ENCODE results near the gene MRE11.

MRE11 gene

GRCh38 chr11:94447149-94447548 lies 46.5 kb downstream of the MRE11 start:
- CTCF ChIA-PET: no interaction called here
- POLR2A ChIA-PET: no interaction called here
- no peak for DNase-seq (ENCODE audit: extremely low spot score)
- TF ChIP-seq CTCF (IDR thresholded peaks at IDR 0.05; ENCODE audit: control extremely low read depth, extremely low read depth, low read depth, missing control alignments): no peak

- DNase-seq (ENCODE audit: extremely low spot score): no peak
- CTCF ChIA-PET: interaction anchor here (1.2 to 2.7 kb wide), 4 partner anchors 9 to 52 kb away, joined by 3 to 7 read pairs (median 4); no protein-coding TSS in a partner anchor
- TF ChIP-seq CTCF (IDR thresholded peaks at IDR 0.05; ENCODE audit: control extremely low read depth, extremely low read depth, low read depth, missing control alignments): no peak
- POLR2A ChIA-PET: no interaction called here
These were observed 48.0 kb downstream of the MRE11 start for GRCh38 chr11:94445641-94446040.

GRCh38 chr11:94433049-94433448 lies 60.6 kb downstream of the MRE11 start:
- ChIA-PET CTCF (interaction anchor here (1.3 to 1.7 kb wide), 2 partner anchors 10 to 13 kb away, joined by 4 read pairs; no protein-coding TSS in a partner anchor), POLR2A (no interaction called here)
- TF ChIP-seq CTCF (IDR thresholded peaks at IDR 0.05; ENCODE audit: control extremely low read depth, extremely low read depth, low read depth, missing control alignments): no peak
- DNase-seq (ENCODE audit: extremely low spot score): no peak

GRCh38 chr11:94424662-94425061 lies 69.0 kb downstream of the MRE11 start:
- CTCF ChIA-PET: interaction anchor here (0.9 kb wide), 1 partner anchor 29 kb away, joined by 3 read pairs; no protein-coding TSS in a partner anchor
- TF ChIP-seq CTCF (IDR thresholded peaks at IDR 0.05; ENCODE audit: control extremely low read depth, extremely low read depth, low read depth, missing control alignments): no peak
- DNase-seq (ENCODE audit: extremely low spot score): no peak
- POLR2A ChIA-PET: no interaction called here

GRCh38 chr11:94424011-94424410 lies 69.6 kb downstream of the MRE11 start:
- DNase-seq (ENCODE audit: extremely low spot score): no peak
- no peak for TF ChIP-seq CTCF (IDR thresholded peaks at IDR 0.05; ENCODE audit: control extremely low read depth, extremely low read depth, low read depth, missing control alignments)
- POLR2A ChIA-PET: no interaction called here

GRCh38 chr11:94423507-94423906 lies 70.1 kb downstream of the MRE11 start:
- POLR2A ChIA-PET: no interaction called here
- no peak for TF ChIP-seq CTCF (IDR thresholded peaks at IDR 0.05; ENCODE audit: control extremely low read depth, extremely low read depth, low read depth, missing control alignments)
- no peak for DNase-seq (ENCODE audit: extremely low spot score)
- CTCF ChIA-PET: interaction anchor here (1.4 to 1.9 kb wide), 2 partner anchors 13 to 19 kb away, joined by 3 to 6 read pairs; no protein-coding TSS in a partner anchor

More at GRCh38 chr11:94424011-94424410, 69.6 kb downstream of the MRE11 start:
- CTCF ChIA-PET: interaction anchor here (1.9 kb wide), 1 partner anchor 13 kb away, joined by 6 read pairs; no protein-coding TSS in a partner anchor

Data from GM10248 (cell line).